H9 (cell line): ENCODE data around the gene GID8. TPM values are rescaled to one million over a fixed set of nuclear protein-coding genes. Genes with fewer than 3 reads are reported as not detected.

Experiments
- DNase-seq: peaks from one replicate; pipeline ENCODE4 v3.0.0-alpha.2; 2017
- H2AFZ ChIP-seq: one replicate; pipeline ENCODE4 v1.6.1; 2013; ENCODE audit warnings: mild to moderate bottlenecking, low read length, control low read depth, moderate library complexity
- H2AK5ac ChIP-seq: 2 replicates; pipeline ENCODE4 v1.6.1; 2013; ENCODE audit warnings: low read length, control low read depth, mixed read lengths; ENCODE audit not compliant: insufficient read length
- H2BK120ac ChIP-seq: one replicate; pipeline ENCODE4 v1.6.1; 2013; ENCODE audit warnings: low read depth, mild to moderate bottlenecking, low read length, control low read depth, inconsistent platforms; ENCODE audit not compliant: poor library complexity, severe bottlenecking
- H2BK12ac ChIP-seq: 2 replicates; pipeline ENCODE4 v1.6.1; 2013; ENCODE audit warnings: low read length, control low read depth, mixed read lengths, low read depth; ENCODE audit not compliant: insufficient read length
- H2BK15ac ChIP-seq: 2 replicates; pipeline ENCODE4 v1.6.1; 2013; ENCODE audit warnings: low read depth, low read length, control low read depth
- H2BK20ac ChIP-seq: one replicate; pipeline ENCODE4 v1.6.1; 2013; ENCODE audit warnings: low read depth, mild to moderate bottlenecking, low read length, control low read depth, inconsistent platforms; ENCODE audit not compliant: poor library complexity, severe bottlenecking
- H2BK5ac ChIP-seq: 2 replicates; pipeline ENCODE4 v1.6.1; 2013; ENCODE audit warnings: low read length, control low read depth, mixed read lengths; ENCODE audit not compliant: insufficient read length
- H3K14ac ChIP-seq: 2 replicates; pipeline ENCODE4 v1.6.1; 2013; ENCODE audit warnings: low read length, control low read depth; ENCODE audit not compliant: insufficient read depth
- H3K18ac ChIP-seq: 2 replicates; pipeline ENCODE4 v1.6.1; 2013; ENCODE audit warnings: low read depth, mild to moderate bottlenecking, mixed read lengths, low read length, control low read depth; ENCODE audit not compliant: insufficient read length
- H3K23ac ChIP-seq: 2 replicates; pipeline ENCODE4 v1.6.1; 2013; ENCODE audit warnings: low read length, control low read depth, mixed read lengths, low read depth; ENCODE audit not compliant: insufficient read length
- H3K23me2 ChIP-seq: 2 replicates; pipeline ENCODE4 v1.6.1; 2013; ENCODE audit warnings: low read depth, mild to moderate bottlenecking, mixed read lengths, low read length, control low read depth; ENCODE audit not compliant: insufficient read length, poor library complexity, severe bottlenecking
- H3K27ac ChIP-seq: 2 replicates; pipeline ENCODE4 v1.5.1; 2013; ENCODE audit warnings: low read length, control low read depth, mixed read lengths, low read depth; ENCODE audit not compliant: insufficient read length
- H3K27me3 ChIP-seq: 2 replicates; pipeline ENCODE4 v1.6.1; 2013; ENCODE audit warnings: low read length, control low read depth, inconsistent platforms; ENCODE audit not compliant: insufficient read depth
- H3K4ac ChIP-seq: 2 replicates; pipeline ENCODE4 v1.6.1; 2013; ENCODE audit warnings: low read depth, mild to moderate bottlenecking, control low read depth, inconsistent platforms, low read length, moderate library complexity
- H3K4me1 ChIP-seq: 2 replicates; pipeline ENCODE4 v1.6.1; 2013; ENCODE audit warnings: low read length, control low read depth, inconsistent platforms; ENCODE audit not compliant: insufficient read depth
- H3K4me2 ChIP-seq: 2 replicates; pipeline ENCODE4 v1.6.1; 2013; ENCODE audit warnings: low read length, control low read depth, mixed read lengths; ENCODE audit not compliant: insufficient read length, insufficient read depth
- H3K56ac ChIP-seq: 2 replicates; pipeline ENCODE4 v1.6.1; 2013; ENCODE audit warnings: low read depth, mild to moderate bottlenecking, mixed read lengths, low read length, control low read depth; ENCODE audit not compliant: insufficient read length
- H3K79me1 ChIP-seq: 2 replicates; pipeline ENCODE4 v1.6.1; 2013; ENCODE audit warnings: low read depth, mild to moderate bottlenecking, moderate library complexity, low read length, control low read depth, inconsistent platforms; ENCODE audit not compliant: insufficient read depth, poor library complexity, severe bottlenecking
- H3K79me2 ChIP-seq: 2 replicates; pipeline ENCODE4 v1.6.1; 2013; ENCODE audit warnings: low read length, control low read depth, inconsistent platforms; ENCODE audit not compliant: insufficient read depth
- H3K9ac ChIP-seq: 2 replicates; pipeline ENCODE4 v1.6.1; 2013; ENCODE audit warnings: low read length, control low read depth, mixed read lengths; ENCODE audit not compliant: insufficient read length; ENCODE audit errors: extremely low read depth
- H3K9me3 ChIP-seq: one replicate; pipeline ENCODE4 v1.6.1; 2013; ENCODE audit warnings: low read depth, low read length, inconsistent platforms; ENCODE audit not compliant: control insufficient read depth
- H3T11ph ChIP-seq: one replicate; pipeline ENCODE4 v1.6.1; 2013; ENCODE audit warnings: mild to moderate bottlenecking, low read length, control low read depth, inconsistent platforms
- H4K20me1 ChIP-seq: one replicate; pipeline ENCODE4 v1.6.1; 2013; ENCODE audit not compliant: control insufficient read depth, insufficient read length, insufficient read depth
- H4K5ac ChIP-seq: 2 replicates; pipeline ENCODE4 v1.6.1; 2013; ENCODE audit warnings: low read depth, mild to moderate bottlenecking, mixed read lengths, low read length, control low read depth; ENCODE audit not compliant: insufficient read length
- H4K8ac ChIP-seq: replicated peaks from 2 replicates; pipeline ENCODE4 v1.6.1; 2013; ENCODE audit warnings: low read length, control low read depth, mixed read lengths, low read depth; ENCODE audit not compliant: insufficient read length
- H4K91ac ChIP-seq: 2 replicates; pipeline ENCODE4 v1.6.1; 2013; ENCODE audit warnings: low read depth, mild to moderate bottlenecking, moderate library complexity, mixed read lengths, low read length, control low read depth; ENCODE audit not compliant: insufficient read length
- H3K27ac Mint-ChIP-seq, 3 experiments: 2 replicates in 2 of 3; 3 replicates in 1 of 3; pipeline ENCODE4 v1.8.0; 2020 to 2021; ENCODE audit warnings: mixed read lengths in 3 of 3, mild to moderate bottlenecking in 1 of 3, moderate library complexity in 1 of 3
- H3K27me3 Mint-ChIP-seq: 2 replicates; pipeline ENCODE4 v1.8.0; 2021; ENCODE audit warnings: low read depth, mild to moderate bottlenecking, moderate library complexity, mixed read lengths
- H3K36me3 Mint-ChIP-seq, 3 experiments: 2 replicates in 2 of 3; 3 replicates in 1 of 3; pipeline ENCODE4 v1.8.0; 2020 to 2021; ENCODE audit warnings: low read depth in 3 of 3, mixed read lengths in 3 of 3; ENCODE audit not compliant: insufficient read depth in 1 of 3
- H3K4me1 Mint-ChIP-seq, 2 experiments: 2 replicates each; pipeline ENCODE4 v1.8.0; 2020; ENCODE audit warnings: mixed read lengths in 2 of 2
- H3K4me3 Mint-ChIP-seq, 2 experiments: 2 replicates in 1 of 2; 3 replicates in 1 of 2; pipeline ENCODE4 v1.8.0; 2020 to 2021; ENCODE audit warnings: mild to moderate bottlenecking in 2 of 2, mixed read lengths in 2 of 2, moderate library complexity in 1 of 2
- H3K9me3 Mint-ChIP-seq, 2 experiments: 2 replicates in 1 of 2; 3 replicates in 1 of 2; pipeline ENCODE4 v1.8.0; 2020; ENCODE audit warnings: mild to moderate bottlenecking in 2 of 2, mixed read lengths in 2 of 2, moderate library complexity in 1 of 2
- WGBS: extraction: QIAGEN DNeasy Blood & Tissue Kit; methylation state at CpG from one replicate; pipeline ENCODE4 v1.1.7; 2013; ENCODE audit warnings: missing lambda C conversion rate, low lambda C conversion rate, mixed read lengths; ENCODE audit not compliant: insufficient read length; ENCODE audit errors: extremely low coverage; 5-methylcytosine and 5-hydroxymethylcytosine counted together
- total RNA-seq: library from RNA; stranded (reverse); gene quantifications from 2 replicates; pipeline ENCODE4 v1.2.1, GENCODE V29; 2021
- TF ChIP-seq, protein P1 (sequence below): fragments of 200-600 bp; sonication (generic); conservative IDR thresholded peaks from 3 replicates; pipeline ENCODE4 v1.8.0; 2021; ENCODE audit warnings: antibody characterized with exemption, mild to moderate bottlenecking

Gene GID8
- total RNA-seq, 1 experiment from 2014 or later: 60.9 TPM

DNA sequence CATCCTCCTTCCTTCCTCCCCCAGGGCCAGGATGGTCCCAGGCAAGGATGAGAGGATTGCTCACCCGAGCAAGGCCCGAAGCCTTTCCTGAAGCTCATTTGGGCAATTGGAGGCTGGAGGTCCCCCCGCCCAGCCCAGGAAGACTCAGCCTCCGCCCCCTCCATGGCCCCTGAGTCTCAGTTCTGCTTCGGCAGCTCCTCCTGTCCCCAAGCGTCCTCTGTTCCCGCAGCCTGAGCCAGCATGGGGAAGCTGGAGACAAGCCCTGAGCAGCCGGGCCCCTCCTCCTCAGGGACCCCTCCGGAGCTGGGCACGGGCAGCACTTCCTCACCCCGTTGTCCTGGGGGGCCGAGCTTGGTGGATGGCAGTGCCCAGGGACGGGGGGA lies 40.6 kb downstream of the GID8 start:
- Histone ChIP-seq H2AFZ (no peak overlapping the region), H3K56ac (no peak overlapping the region), H3K27ac (no peak overlapping the region), H4K20me1 (no peaks in the 10 kb centered on the region), H3K9ac (no peak overlapping the region), H3K79me1 (no peaks in the 10 kb centered on the region), H2BK120ac (no peak overlapping the region), H3K23ac (no peak overlapping the region), H4K5ac (no peak overlapping the region), H3K4me1 (peaks cover 6% of the 10 kb centered on the region), H3K79me2 (no peaks in the 10 kb centered on the region), H2BK12ac (no peak overlapping the region), H3K4me2 (no peak overlapping the region), H3K23me2 (peaks cover 3% of the 10 kb centered on the region), H2AK5ac (no peak overlapping the region), H3K14ac (no peak overlapping the region), H4K8ac (no peak overlapping the region), H2BK5ac (no peak overlapping the region), H3T11ph (no peak overlapping the region), H3K27me3 (no peaks in the 10 kb centered on the region; the same call in 1 of the 2 replicates), H2BK15ac (no peak overlapping the region), H2BK20ac (no peak overlapping the region), H3K9me3 (no peaks in the 10 kb centered on the region), H3K4ac (no peak overlapping the region), H4K91ac (no peak overlapping the region), H3K18ac (no peak overlapping the region)
- Mint-ChIP-seq H3K27me3 (peaks cover 34% of the 10 kb centered on the region), H3K9me3 (no peaks in the 10 kb centered on the region), H3K36me3 (no peaks in the 10 kb centered on the region), H3K4me1 (peaks cover 19 to 57% of the 10 kb centered on the region in 2 experiments), H3K4me3 (no peak overlapping the region), H3K27ac (no peak overlapping the region)
- WGBS: no CpG with 5 or more reads among the region's 13 CpGs
- no peak for DNase-seq
- TF ChIP-seq, protein P1, sequence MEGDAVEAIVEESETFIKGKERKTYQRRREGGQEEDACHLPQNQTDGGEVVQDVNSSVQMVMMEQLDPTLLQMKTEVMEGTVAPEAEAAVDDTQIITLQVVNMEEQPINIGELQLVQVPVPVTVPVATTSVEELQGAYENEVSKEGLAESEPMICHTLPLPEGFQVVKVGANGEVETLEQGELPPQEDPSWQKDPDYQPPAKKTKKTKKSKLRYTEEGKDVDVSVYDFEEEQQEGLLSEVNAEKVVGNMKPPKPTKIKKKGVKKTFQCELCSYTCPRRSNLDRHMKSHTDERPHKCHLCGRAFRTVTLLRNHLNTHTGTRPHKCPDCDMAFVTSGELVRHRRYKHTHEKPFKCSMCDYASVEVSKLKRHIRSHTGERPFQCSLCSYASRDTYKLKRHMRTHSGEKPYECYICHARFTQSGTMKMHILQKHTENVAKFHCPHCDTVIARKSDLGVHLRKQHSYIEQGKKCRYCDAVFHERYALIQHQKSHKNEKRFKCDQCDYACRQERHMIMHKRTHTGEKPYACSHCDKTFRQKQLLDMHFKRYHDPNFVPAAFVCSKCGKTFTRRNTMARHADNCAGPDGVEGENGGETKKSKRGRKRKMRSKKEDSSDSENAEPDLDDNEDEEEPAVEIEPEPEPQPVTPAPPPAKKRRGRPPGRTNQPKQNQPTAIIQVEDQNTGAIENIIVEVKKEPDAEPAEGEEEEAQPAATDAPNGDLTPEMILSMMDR: no peak
